H1 (cell line): Measurements from ENCODE around the gene NOC2L.

ENCODE experiments used
- CBX5 ChIP-seq: fragments of 300-800, 300-1000 bp; sonication (generic); IDR thresholded peaks from 2 replicates; pipeline ENCODE4 v1.7.1; 2016; ENCODE audit warnings: antibody characterized with exemption, low read length, low read depth
- CTCF ChIP-seq, 3 experiments: IDR thresholded peaks; 1 replicate in 2 of 3; 2 replicates in 1 of 3; pipeline versions ENCODE4 v1.5.1 to v1.6.1; 2011; ENCODE audit warnings: low read length in 3 of 3, mild to moderate bottlenecking in 3 of 3, inconsistent platforms in 2 of 3, low read depth in 1 of 3, moderate library complexity in 1 of 3; ENCODE audit not compliant: insufficient read depth in 1 of 3; ENCODE audit errors: control extremely low read depth in 1 of 3
- SP1 ChIP-seq: IDR thresholded peaks from 2 replicates; pipeline ENCODE4 v1.6.1; 2011; ENCODE audit warnings: low read depth, low read length
- TF ChIP-seq, protein P1 (sequence below): IDR thresholded peaks from 2 replicates; pipeline ENCODE4 v1.6.1; 2011; ENCODE audit warnings: low read depth, mild to moderate bottlenecking, low read length; ENCODE audit not compliant: insufficient read depth

- TF ChIP-seq, protein P1, sequence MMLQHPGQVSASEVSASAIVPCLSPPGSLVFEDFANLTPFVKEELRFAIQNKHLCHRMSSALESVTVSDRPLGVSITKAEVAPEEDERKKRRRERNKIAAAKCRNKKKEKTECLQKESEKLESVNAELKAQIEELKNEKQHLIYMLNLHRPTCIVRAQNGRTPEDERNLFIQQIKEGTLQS: no peak
- no peak for TF ChIP-seq CTCF (IDR thresholded peaks at IDR 0.05; ENCODE audit: control extremely low read depth in 1 of 3, insufficient read depth in 1 of 3, low read depth in 1 of 3, low read length in 3 of 3)
- TF ChIP-seq CBX5: no peak
- no peak for TF ChIP-seq SP1
Observed at GRCh38 chr1:972726-973458, 13.8 kb upstream of the NOC2L start.
